DMS79 treated with DMSO at 0.1 percent for 48 hours (cell line): ENCODE results near the gene MTARC2.
A peak's percentile ranks its signal among the peaks of the same experiment; 100 is the strongest.
"Not testable (repeated sequence)": the region's sequence is repeated elsewhere in the genome, so short reads cannot be mapped to it uniquely, and the experiment has no call there.

Source experiments
- DNase-seq: peaks from one replicate; lab custom pipeline; 2025; lab: John Stamatoyannopoulos, UW

MTARC2 gene

GRCh38 chr1:220748089-220748934 is at the start of gene MTARC2:
TSS of gene MTARC2 (plus strand) at chr1:220748322. CDS start at chr1:220748532, 210 bp downstream.
- peak; percentile 77 for DNase-seq

- DNase-seq = no peak
Observed at GRCh38 chr1:220698607-220699016, 49.5 kb upstream of the MTARC2 start.

- no peak for DNase-seq
Observed at GRCh38 chr1:220699044-220699443, 49.1 kb upstream of the MTARC2 start.

GRCh38 chr1:220700556-220701179 is 47.5 kb upstream of the MTARC2 start:
- DNase-seq = peak; percentile 77

- no peak for DNase-seq
Observed at GRCh38 chr1:220701974-220702373, 46.1 kb upstream of the MTARC2 start.

GRCh38 chr1:220702733-220703270 is 45.3 kb upstream of the MTARC2 start:
- peak; percentile 90 for DNase-seq

GRCh38 chr1:220703305-220703704 is 44.8 kb upstream of the MTARC2 start:
- no peak for DNase-seq

- DNase-seq = no peak
Observed at GRCh38 chr1:220705782-220706181, 42.3 kb upstream of the MTARC2 start.

- no peak for DNase-seq
Observed at GRCh38 chr1:220706480-220706879, 41.6 kb upstream of the MTARC2 start.

- no peak for DNase-seq
Observed at GRCh38 chr1:220707160-220707559, 41.0 kb upstream of the MTARC2 start.

GRCh38 chr1:220708244-220708643 is 39.9 kb upstream of the MTARC2 start:
- DNase-seq = no peak

- DNase-seq = peak; percentile 56
Observed at GRCh38 chr1:220708936-220709801, 39.0 kb upstream of the MTARC2 start.

- no peak for DNase-seq
Observed at GRCh38 chr1:220710333-220710732, 37.8 kb upstream of the MTARC2 start.

- no peak for DNase-seq
Observed at GRCh38 chr1:220711056-220711809, 36.9 kb upstream of the MTARC2 start.

GRCh38 chr1:220715986-220716385 is 32.1 kb upstream of the MTARC2 start:
- DNase-seq = not testable (repeated sequence)

- no peak for DNase-seq
Observed at GRCh38 chr1:220717800-220718640, 30.1 kb upstream of the MTARC2 start.

- DNase-seq = peak; percentile 51
Observed at GRCh38 chr1:220721266-220721665, 26.9 kb upstream of the MTARC2 start.

GRCh38 chr1:220726634-220727033 is 21.5 kb upstream of the MTARC2 start:
- no peak for DNase-seq

GRCh38 chr1:220727519-220727918 is 20.6 kb upstream of the MTARC2 start:
- no peak for DNase-seq

GRCh38 chr1:220730486-220730885 is 17.6 kb upstream of the MTARC2 start:
- no peak for DNase-seq
